ENCODE measurements around the gene PPIL6.

PPIL6 gene

GRCh38 chr6:109455437-109456110 lies 15.1 kb upstream of the PPIL6 start, which contains the start of gene MICAL1:
Gene MICAL1 (minus strand): TSS chr6:109455772. CDS start chr6:109454196, 1,576 bp downstream.
- TF ChIP-seq Cebpa-rat (IDR thresholded peaks at IDR 0.05) = no peak
- Histone ChIP-seq H3K27ac (peak within 1 kb of the TSS; percentile 90 to 100 (median 98)), H3K9me3 (replicated peaks in 1 of 11) (no peaks in the 10 kb centered on the region), H4K20me1 (peaks cover 9 to 72% (median 38%) of the 10 kb centered on the region in 11 experiments; a peak in 18 of 22 replicates), H3K27me3 (no peaks in the 10 kb centered on the region), H3K4me1 (peaks cover 74 to 76% (median 75%) of the 10 kb centered on the region in 10 experiments), H3K4me3 (peak within 1 kb of the TSS; percentile 67 to 96 (median 85)), H3K4me2 (peak within 1 kb of the TSS; percentile 94 to 100 (median 100)), H3K36me3 (peaks cover 20 to 33% (median 32%) of the 10 kb centered on the region in 11 experiments; a peak in 21 of 22 replicates), H3K9ac (peak within 1 kb of the TSS; percentile 88 to 99 (median 97))

GRCh38 chr6:109454496-109455436 lies 14.3 kb upstream of the PPIL6 start:
- H3K4me3 ChIP-seq = peak overlapping the region; percentile 67 to 96 (median 85)
- peaks cover 82 to 84% (median 83%) of the 10 kb centered on the region in 10 experiments for H3K4me1 ChIP-seq
- peak in 2 of 11 experiments; percentile 15 to 44; a peak in 1 of 22 replicates for TF ChIP-seq Cebpa-rat (IDR thresholded peaks at IDR 0.05)
- peak overlapping the region; percentile 88 to 99 (median 97) for H3K9ac ChIP-seq
- peak overlapping the region; percentile 94 to 100 (median 100) for H3K4me2 ChIP-seq
- H3K9me3 ChIP-seq (replicated peaks in 1 of 11) = no peaks in the 10 kb centered on the region
- no peaks in the 10 kb centered on the region for H3K27me3 ChIP-seq
- peaks cover 20 to 41% (median 39%) of the 10 kb centered on the region in 11 experiments; a peak in 21 of 22 replicates for H3K36me3 ChIP-seq
- peak overlapping the region; percentile 90 to 100 (median 98) for H3K27ac ChIP-seq
- peaks cover 16 to 77% (median 44%) of the 10 kb centered on the region in 11 experiments; a peak in 19 of 22 replicates for H4K20me1 ChIP-seq

- H3K9me3 ChIP-seq (replicated peaks in 1 of 11) = no peaks in the 10 kb centered on the region
- H3K4me1 ChIP-seq = peaks cover 84 to 86% (median 85%) of the 10 kb centered on the region in 10 experiments
- peaks cover 21 to 77% (median 53%) of the 10 kb centered on the region in 11 experiments for H4K20me1 ChIP-seq
- no peaks in the 10 kb centered on the region for H3K27me3 ChIP-seq
- H3K4me2 ChIP-seq = peak overlapping the region; percentile 94 to 100 (median 100)
- peak overlapping the region; percentile 88 to 99 (median 97) for H3K9ac ChIP-seq
- peak overlapping the region; percentile 90 to 100 (median 98) for H3K27ac ChIP-seq
- peak overlapping the region; percentile 67 to 96 (median 85) for H3K4me3 ChIP-seq
- peaks cover 20 to 50% (median 49%) of the 10 kb centered on the region in 11 experiments; a peak in 21 of 22 replicates for H3K36me3 ChIP-seq
- no peak for TF ChIP-seq Cebpa-rat (IDR thresholded peaks at IDR 0.05)
Measured at GRCh38 chr6:109453594-109454495, 13.4 kb upstream of the PPIL6 start.

- Histone ChIP-seq H3K4me1 (peaks cover 84 to 86% (median 85%) of the 10 kb centered on the region in 10 experiments), H3K9ac (peak overlapping the region; percentile 88 to 99 (median 97)), H3K4me2 (peak overlapping the region; percentile 94 to 100 (median 100)), H3K27ac (peak overlapping the region in 10 of 11 experiments; percentile 90 to 100 (median 98); a peak in 18 of 22 replicates), H3K9me3 (replicated peaks in 1 of 11) (no peaks in the 10 kb centered on the region), H4K20me1 (peaks cover 28 to 77% (median 54%) of the 10 kb centered on the region in 11 experiments), H3K4me3 (peak overlapping the region; percentile 67 to 96 (median 85)), H3K36me3 (peaks cover 20 to 57% (median 56%) of the 10 kb centered on the region in 11 experiments; a peak in 21 of 22 replicates), H3K27me3 (no peaks in the 10 kb centered on the region)
- no peak for TF ChIP-seq Cebpa-rat (IDR thresholded peaks at IDR 0.05)
Measured at GRCh38 chr6:109453156-109453555, 12.7 kb upstream of the PPIL6 start.

GRCh38 chr6:109452181-109452580 lies 11.8 kb upstream of the PPIL6 start:
- Histone ChIP-seq H3K9ac (peak overlapping the region; percentile 88 to 99 (median 97); a peak in 19 of 22 replicates), H3K36me3 (peaks cover 26 to 67% (median 63%) of the 10 kb centered on the region in 11 experiments), H3K4me1 (peaks cover 80 to 86% (median 84%) of the 10 kb centered on the region in 10 experiments), H3K9me3 (replicated peaks in 1 of 11) (no peaks in the 10 kb centered on the region), H4K20me1 (peaks cover 33 to 79% (median 58%) of the 10 kb centered on the region in 11 experiments), H3K4me2 (peak overlapping the region; percentile 94 to 100 (median 100)), H3K27me3 (no peaks in the 10 kb centered on the region), H3K4me3 (peak overlapping the region in 8 of 10 experiments; percentile 67 to 91 (median 85); a peak in 12 of 20 replicates), H3K27ac (peak overlapping the region in 8 of 11 experiments; percentile 96 to 100 (median 98); a peak in 14 of 22 replicates)
- TF ChIP-seq Cebpa-rat (IDR thresholded peaks at IDR 0.05) = no peak

- Histone ChIP-seq H4K20me1 (peaks cover 29 to 81% (median 58%) of the 10 kb centered on the region in 11 experiments), H3K4me3 (peak overlapping the region in 6 of 10 experiments; percentile 8 to 91 (median 84); a peak in 4 of 20 replicates), H3K4me1 (peaks cover 72 to 85% (median 82%) of the 10 kb centered on the region in 10 experiments), H3K27me3 (no peaks in the 10 kb centered on the region), H3K4me2 (peak overlapping the region; percentile 94 to 100 (median 100); a peak in 21 of 22 replicates), H3K9me3 (replicated peaks in 1 of 11) (no peaks in the 10 kb centered on the region), H3K36me3 (peaks cover 34 to 75% (median 71%) of the 10 kb centered on the region in 11 experiments), H3K9ac (peak overlapping the region in 6 of 11 experiments; percentile 95 to 99 (median 98); a peak in 6 of 22 replicates), H3K27ac (peak overlapping the region in 7 of 11 experiments; percentile 56 to 100 (median 98); a peak in 11 of 22 replicates)
- no peak for TF ChIP-seq Cebpa-rat (IDR thresholded peaks at IDR 0.05)
Measured at GRCh38 chr6:109451376-109451775, 10.9 kb upstream of the PPIL6 start.

- Histone ChIP-seq H3K36me3 (peaks cover 40 to 80% (median 77%) of the 10 kb centered on the region in 11 experiments), H3K4me2 (peak overlapping the region; percentile 94 to 100 (median 100)), H4K20me1 (peaks cover 29 to 87% (median 61%) of the 10 kb centered on the region in 11 experiments), H3K9me3 (replicated peaks in 1 of 11) (no peaks in the 10 kb centered on the region), H3K27ac (peak overlapping the region in 6 of 11 experiments; percentile 0 to 100 (median 62); a peak in 8 of 22 replicates), H3K27me3 (no peaks in the 10 kb centered on the region), H3K4me1 (peaks cover 69 to 84% (median 79%) of the 10 kb centered on the region in 10 experiments), H3K4me3 (peak overlapping the region in 4 of 10 experiments; percentile 1 to 38 (median 14); a peak in 3 of 20 replicates), H3K9ac (peak overlapping the region in 3 of 11 experiments; percentile 0 to 67 (median 60); a peak in 3 of 22 replicates)
- no peak for TF ChIP-seq Cebpa-rat (IDR thresholded peaks at IDR 0.05)
Measured at GRCh38 chr6:109450801-109451200, 10.4 kb upstream of the PPIL6 start.

Data from BLaER1 treated with 17β-estradiol and CSF1 and Interleukin-3, amounts not matched to agents 10 nM and 100 nM (cell line).